GM23248 (cell line): ENCODE data around the gene SEC22A. TPM values are rescaled to one million over a fixed set of nuclear protein-coding genes. Genes with fewer than 3 reads are reported as not detected.

Source experiments
- DNase-seq: peaks from one replicate; pipeline ENCODE4 v3.0.0-alpha.2; 2015
- H2AFZ ChIP-seq: fragments of 200-600 bp; sonication (generic); 2 replicates; pipeline ENCODE4 v1.6.1; 2016; ENCODE audit warnings: antibody characterized with exemption
- H3F3A ChIP-seq: fragments of 200-600 bp; sonication (generic); 2 replicates; pipeline ENCODE4 v1.6.1; 2016; ENCODE audit warnings: mild to moderate bottlenecking, antibody characterized with exemption, mixed run types; ENCODE audit not compliant: insufficient read depth
- H3K27ac ChIP-seq: fragments of 200-600 bp; sonication (generic); 2 replicates; pipeline ENCODE4 v1.5.1; 2016; ENCODE audit warnings: mild to moderate bottlenecking
- H3K27me3 ChIP-seq: fragments of 200-600 bp; sonication (generic); replicated peaks from 2 replicates; pipeline ENCODE4 v1.6.1; 2016; ENCODE audit warnings: mild to moderate bottlenecking; ENCODE audit not compliant: insufficient read depth
- H3K36me3 ChIP-seq: fragments of 200-600 bp; sonication (generic); 2 replicates; pipeline ENCODE4 v1.6.1; 2016; ENCODE audit warnings: low read depth, mild to moderate bottlenecking
- H3K4me1 ChIP-seq: fragments of 200-600 bp; sonication (generic); 2 replicates; pipeline ENCODE4 v1.6.1; 2016; ENCODE audit warnings: mild to moderate bottlenecking; ENCODE audit not compliant: insufficient read depth
- H3K4me2 ChIP-seq: fragments of 200-600 bp; sonication (generic); one replicate; pipeline ENCODE4 v1.6.1; 2016; ENCODE audit warnings: mild to moderate bottlenecking; ENCODE audit not compliant: unreplicated experiment
- H3K4me3 ChIP-seq: fragments of 200-600 bp; sonication (generic); 2 replicates; pipeline ENCODE4 v1.5.1; 2016; ENCODE audit warnings: mild to moderate bottlenecking
- H3K79me2 ChIP-seq: fragments of 200-600 bp; sonication (generic); 2 replicates; pipeline ENCODE4 v1.6.1; 2016; ENCODE audit warnings: mild to moderate bottlenecking; ENCODE audit not compliant: insufficient read depth
- H3K9ac ChIP-seq: fragments of 200-600 bp; sonication (generic); 2 replicates; pipeline ENCODE4 v1.6.1; 2016; ENCODE audit warnings: mild to moderate bottlenecking
- H3K9me2 ChIP-seq: fragments of 200-600 bp; sonication (generic); 2 replicates; pipeline ENCODE4 v1.6.1; 2016; ENCODE audit warnings: mixed run types, mild to moderate bottlenecking, moderate library complexity; ENCODE audit not compliant: insufficient read depth
- H3K9me3 ChIP-seq: fragments of 200-600 bp; sonication (generic); one replicate; pipeline ENCODE4 v1.6.1; 2017; ENCODE audit warnings: low read depth
- H4K20me1 ChIP-seq: fragments of 200-600 bp; sonication (generic); 2 replicates; pipeline ENCODE4 v1.6.0; 2016; ENCODE audit not compliant: insufficient read depth
- EZH2 ChIP-seq: fragments of 200-600 bp; sonication (generic); IDR thresholded peaks from 2 replicates; pipeline ENCODE4 v1.6.1; 2018; ENCODE audit warnings: antibody characterized with exemption, mild to moderate bottlenecking; ENCODE audit not compliant: insufficient read depth, poor library complexity, severe bottlenecking
- EZH2phosphoT487 ChIP-seq: fragments of 200-600 bp; sonication (generic); IDR thresholded peaks from 2 replicates; pipeline ENCODE4 v1.6.1; 2018; ENCODE audit warnings: antibody characterized with exemption, moderate library complexity, mild to moderate bottlenecking, low read depth; ENCODE audit not compliant: insufficient read depth
- WGBS, 2 experiments: methylation state at CpG; one replicate each; pipeline ENCODE4 v1.1.6; 2015 to 2017; ENCODE audit warnings: low lambda C conversion rate in 2 of 2, low coverage in 1 of 2; ENCODE audit errors: missing lambda C conversion rate in 2 of 2; 5-methylcytosine and 5-hydroxymethylcytosine counted together
- in situ Hi-C: fragments of 300-500 bp; cut with MboI; formaldehyde crosslinking; loops from 2 replicates; pipeline ENCODE4 v1.15.0; 2020
- polyA plus RNA-seq: library from polyadenylated mRNA; unstranded; fragments of >200 nt; fragmentation: Nextera tagmentation; extraction: Ambion mirVana; gene quantifications from 2 replicates; pipeline ENCODE4 v1.2.1, GENCODE V29; 2016
- total RNA-seq: library from RNA; depleted of rRNA; stranded (reverse); fragments of >200 nt; shearing (Covaris generic); gene quantifications from 2 replicates; pipeline ENCODE4 v1.2.3, GENCODE V29; 2014

Gene SEC22A
- total and polyA plus RNA-seq, 2 experiments from 2014 or later = 35.1 to 44.5 TPM

GRCh38 chr3:123154020-123154985 is 47.4 kb upstream of the SEC22A start:
- Histone ChIP-seq H2AFZ (no peak overlapping the region), H3K4me3 (no peak overlapping the region), H3K27ac (no peak overlapping the region), H3K9me3 (no peaks in the 10 kb centered on the region), H3K27me3 (no peaks in the 10 kb centered on the region), H4K20me1 (no peaks in the 10 kb centered on the region), H3K79me2 (no peaks in the 10 kb centered on the region), H3K4me1 (no peaks in the 10 kb centered on the region), H3K9me2 (no peaks in the 10 kb centered on the region), H3K9ac (no peak overlapping the region), H3K4me2 (no peak overlapping the region), H3F3A (no peaks in the 10 kb centered on the region), H3K36me3 (0 out of 2 replicates have a peak, but pooled peaks cover 14% of the 10 kb centered on the region)
- TF ChIP-seq EZH2phosphoT487 (no peak), EZH2 (no peak)
- WGBS, 2 experiments = 96% methylated on average over 7 of the region's 7 CpGs
- DNase-seq = no peak
- in situ Hi-C loops = no loop called here

DNA sequence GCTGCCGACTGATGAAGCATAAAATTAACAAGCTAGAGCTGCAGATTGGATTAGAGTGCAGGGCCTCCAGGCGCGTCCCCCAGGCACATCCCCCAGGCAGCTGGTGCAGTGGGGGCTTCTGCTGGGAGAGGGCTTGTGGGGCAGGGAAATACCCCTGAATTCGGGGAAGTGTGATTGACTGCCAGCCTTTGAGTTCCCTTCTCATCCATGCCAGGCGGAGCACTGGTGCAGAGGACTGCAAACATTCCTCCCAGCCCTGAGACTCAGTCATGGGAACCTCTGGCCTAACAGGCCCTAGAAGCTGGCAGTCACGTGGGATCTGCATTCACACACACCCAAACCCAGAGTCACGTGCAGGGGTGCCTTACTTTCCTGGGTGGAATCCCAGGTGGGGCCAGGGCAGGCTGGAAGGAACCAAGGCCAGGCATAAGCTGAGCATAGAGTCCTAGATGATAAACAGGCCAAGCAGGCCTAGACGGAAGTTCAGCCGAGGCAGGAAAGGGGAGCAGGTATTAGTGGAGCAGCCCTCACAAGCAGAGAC is 46.2 kb upstream of the SEC22A start:
- Histone ChIP-seq H3K27ac (no peak overlapping the region), H3K9ac (no peak overlapping the region), H3K9me3 (no peaks in the 10 kb centered on the region), H3K4me1 (peaks cover 8% of the 10 kb centered on the region; the same call in 1 of the 2 replicates), H3K4me3 (no peak overlapping the region), H3F3A (peaks cover 8% of the 10 kb centered on the region), H3K4me2 (no peak overlapping the region), H4K20me1 (no peaks in the 10 kb centered on the region), H3K9me2 (no peaks in the 10 kb centered on the region), H3K79me2 (no peaks in the 10 kb centered on the region), H2AFZ (no peak overlapping the region), H3K36me3 (0 out of 2 replicates have a peak, but pooled peaks cover 10% of the 10 kb centered on the region), H3K27me3 (no peaks in the 10 kb centered on the region)
- no peak for TF ChIP-seq EZH2phosphoT487
- TF ChIP-seq EZH2 = no peak
- no peak for DNase-seq
- in situ Hi-C loops = no loop called here
- 87 to 93% methylated on average over 8 to 9 of the region's 9 CpGs for WGBS, 2 experiments

GRCh38 chr3:123156276-123156995 is 45.3 kb upstream of the SEC22A start:
- H3K27me3 ChIP-seq = no peaks in the 10 kb centered on the region
- H3K79me2 ChIP-seq = no peaks in the 10 kb centered on the region
- 87 to 89% methylated on average over 15 of the region's 15 CpGs for WGBS, 2 experiments
- no peaks in the 10 kb centered on the region for H3K9me2 ChIP-seq
- no peak overlapping the region for H3K4me3 ChIP-seq
- 0 out of 2 replicates have a peak, but pooled peaks cover 7% of the 10 kb centered on the region for H3K36me3 ChIP-seq
- no peak for TF ChIP-seq EZH2
- no peak for TF ChIP-seq EZH2phosphoT487
- in situ Hi-C loops = no loop called here
- H3K9me3 ChIP-seq = no peaks in the 10 kb centered on the region
- H3K27ac ChIP-seq = no peak overlapping the region
- no peak for DNase-seq
- H3K9ac ChIP-seq = no peak overlapping the region
- peaks cover 8% of the 10 kb centered on the region for H3F3A ChIP-seq
- no peak overlapping the region for H3K4me2 ChIP-seq
- no peaks in the 10 kb centered on the region for H4K20me1 ChIP-seq
- peaks cover 8% of the 10 kb centered on the region; the same call in 1 of the 2 replicates for H3K4me1 ChIP-seq
- H2AFZ ChIP-seq = no peak overlapping the region

- Histone ChIP-seq H3K4me1 (peaks cover 8% of the 10 kb centered on the region; the same call in 1 of the 2 replicates), H3K79me2 (no peaks in the 10 kb centered on the region), H4K20me1 (no peaks in the 10 kb centered on the region), H3F3A (peaks cover 8% of the 10 kb centered on the region), H3K36me3 (0 out of 2 replicates have a peak, but pooled peaks cover 7% of the 10 kb centered on the region), H3K9me2 (no peaks in the 10 kb centered on the region), H3K27ac (no peak overlapping the region), H3K4me3 (no peak overlapping the region), H3K9ac (no peak overlapping the region), H3K4me2 (no peak overlapping the region), H3K27me3 (no peaks in the 10 kb centered on the region), H2AFZ (no peak overlapping the region), H3K9me3 (no peaks in the 10 kb centered on the region)
- in situ Hi-C loops = no loop called here
- 96 to 100% methylated on average over 2 of the region's 2 CpGs for WGBS, 2 experiments
- no peak for DNase-seq
- TF ChIP-seq EZH2 (no peak), EZH2phosphoT487 (no peak)
Observed at GRCh38 chr3:123157209-123157597, 44.5 kb upstream of the SEC22A start.
